HEK293 (cell line): ENCODE measurements around the gene TRIM7.

ENCODE experiments used
- GLIS1 ChIP-seq: fragments of 450-650 bp; formaldehyde crosslinking; IDR thresholded peaks from 2 replicates; pipeline ENCODE4 v1.5.1; 2016; ENCODE audit warnings: missing biosample characterization, missing genetic modification characterization
- KLF1 ChIP-seq: fragments of 450-650 bp; formaldehyde crosslinking; IDR thresholded peaks from 2 replicates; pipeline ENCODE4 v1.5.1; 2016; ENCODE audit warnings: missing biosample characterization, missing genetic modification characterization
- KLF10 ChIP-seq: fragments of 450-650 bp; IDR thresholded peaks from 2 replicates; pipeline ENCODE4 v1.5.1; 2018; ENCODE audit warnings: missing biosample characterization, mild to moderate bottlenecking, missing genetic modification characterization
- KLF17 ChIP-seq: fragments of 450-650 bp; formaldehyde crosslinking; IDR thresholded peaks from 2 replicates; pipeline ENCODE4 v1.5.1; 2016; ENCODE audit warnings: missing biosample characterization, missing genetic modification characterization
- KLF7 ChIP-seq: fragments of 450-650 bp; formaldehyde crosslinking; IDR thresholded peaks from 2 replicates; pipeline ENCODE4 v1.5.1; 2016; ENCODE audit warnings: missing biosample characterization, missing genetic modification characterization, borderline replicate concordance
- PATZ1 ChIP-seq: fragments of 450-650 bp; formaldehyde crosslinking; IDR thresholded peaks from 2 replicates; pipeline ENCODE4 v1.5.1; 2016; ENCODE audit warnings: missing biosample characterization, missing genetic modification characterization
- SALL2 ChIP-seq: fragments of 450-650 bp; formaldehyde crosslinking; IDR thresholded peaks from 2 replicates; pipeline ENCODE4 v1.5.0; 2017; ENCODE audit warnings: missing biosample characterization, mild to moderate bottlenecking, missing genetic modification characterization, borderline replicate concordance
- SCRT2 ChIP-seq: fragments of 450-650 bp; formaldehyde crosslinking; IDR thresholded peaks from 2 replicates; pipeline ENCODE4 v1.5.1; 2016; ENCODE audit warnings: missing biosample characterization, missing genetic modification characterization
- SP2 ChIP-seq: fragments of 450-650 bp; formaldehyde crosslinking; IDR thresholded peaks from 2 replicates; pipeline ENCODE4 v1.5.1; 2016; ENCODE audit warnings: missing biosample characterization, missing genetic modification characterization
- ZBTB11 ChIP-seq: fragments of 450-650 bp; formaldehyde crosslinking; conservative IDR thresholded peaks from 2 replicates; pipeline ENCODE4 v1.5.1; 2016; ENCODE audit warnings: low read depth, missing biosample characterization, missing genetic modification characterization
- ZBTB20 ChIP-seq: fragments of 450-650 bp; formaldehyde crosslinking; IDR thresholded peaks from 2 replicates; pipeline ENCODE4 v1.5.1; 2016; ENCODE audit warnings: missing biosample characterization, missing genetic modification characterization
- ZBTB6 ChIP-seq: fragments of 450-650 bp; formaldehyde crosslinking; IDR thresholded peaks from 2 replicates; pipeline ENCODE4 v1.5.1; 2017; ENCODE audit warnings: missing biosample characterization, missing genetic modification characterization
- ZBTB7A ChIP-seq: fragments of 450-650 bp; formaldehyde crosslinking; IDR thresholded peaks from 2 replicates; pipeline ENCODE4 v1.5.1; 2016; ENCODE audit warnings: low read depth, missing biosample characterization, missing genetic modification characterization
- ZFP37 ChIP-seq: fragments of 450-650 bp; formaldehyde crosslinking; IDR thresholded peaks from 2 replicates; pipeline ENCODE4 v1.5.1; 2016; ENCODE audit warnings: missing biosample characterization, missing genetic modification characterization
- ZFP69B ChIP-seq: fragments of 450-650 bp; formaldehyde crosslinking; IDR thresholded peaks from 2 replicates; pipeline ENCODE4 v1.5.1; 2016; ENCODE audit warnings: missing biosample characterization, missing genetic modification characterization
- ZNF2 ChIP-seq: fragments of 450-650 bp; formaldehyde crosslinking; IDR thresholded peaks from 2 replicates; pipeline ENCODE4 v1.5.1; 2016; ENCODE audit warnings: missing biosample characterization, missing genetic modification characterization
- ZNF280D ChIP-seq: fragments of 450-650 bp; formaldehyde crosslinking; IDR thresholded peaks from 2 replicates; pipeline ENCODE4 v1.5.1; 2016; ENCODE audit warnings: missing biosample characterization, missing genetic modification characterization
- ZNF433 ChIP-seq: fragments of 450-650 bp; formaldehyde crosslinking; IDR thresholded peaks from 2 replicates; pipeline ENCODE4 v1.5.1; 2016; ENCODE audit warnings: missing biosample characterization, missing genetic modification characterization, low read depth
- ZNF510 ChIP-seq: fragments of 450-650 bp; formaldehyde crosslinking; IDR thresholded peaks from 2 replicates; pipeline ENCODE4 v1.5.1; 2018; ENCODE audit warnings: mild to moderate bottlenecking, missing genetic modification characterization, missing biosample characterization; ENCODE audit not compliant: insufficient replicate concordance
- ZNF629 ChIP-seq: fragments of 450-650 bp; formaldehyde crosslinking; IDR thresholded peaks from 2 replicates; pipeline ENCODE4 v1.5.1; 2017; ENCODE audit warnings: missing biosample characterization, missing genetic modification characterization
- ZNF639 ChIP-seq: fragments of 450-650 bp; formaldehyde crosslinking; IDR thresholded peaks from 2 replicates; pipeline ENCODE4 v1.5.1; 2016; ENCODE audit warnings: missing biosample characterization, missing genetic modification characterization
- ZNF76 ChIP-seq: fragments of 450-650 bp; formaldehyde crosslinking; IDR thresholded peaks from 2 replicates; pipeline ENCODE4; 2016; ENCODE audit warnings: low read depth, missing biosample characterization, missing genetic modification characterization, borderline replicate concordance
- ZSCAN5A ChIP-seq: fragments of 450-650 bp; formaldehyde crosslinking; IDR thresholded peaks from 2 replicates; pipeline ENCODE4 v1.5.1; 2016; ENCODE audit warnings: missing biosample characterization, missing genetic modification characterization
- ZXDB ChIP-seq: fragments of 450-650 bp; formaldehyde crosslinking; IDR thresholded peaks from 2 replicates; pipeline ENCODE4 v1.5.1; 2016; ENCODE audit warnings: missing biosample characterization, missing genetic modification characterization

Gene TRIM7

GRCh38 chr5:181187500-181188213, 17.3 kb downstream of the TRIM7 start (continued):
- no peak; the same call in 1 of the 2 replicates for TF ChIP-seq ZSCAN5A (tag by site-specific recombination)
- TF ChIP-seq KLF7 (tag by site-specific recombination) = no peak
- peak; percentile 55; the same call in 1 of the 2 replicates for TF ChIP-seq ZNF76 (tag by site-specific recombination)
- peak; percentile 87 for TF ChIP-seq ZBTB6 (tag by site-specific recombination)
- peak; percentile 82; the same call in 1 of the 2 replicates for TF ChIP-seq ZFP37 (tag by site-specific recombination)
- TF ChIP-seq ZNF280D (tag by site-specific recombination) = 0 out of 2 replicates have a peak, but pooled peaks have one; percentile 6
- TF ChIP-seq KLF1 (tag by site-specific recombination) = 0 out of 2 replicates have a peak, but pooled peaks have one; percentile 50
- peak; percentile 33 for TF ChIP-seq ZBTB11 (tag by site-specific recombination)
- peak; percentile 84 for TF ChIP-seq GLIS1 (tag by site-specific recombination)
- peak; percentile 12 for TF ChIP-seq PATZ1 (tag by site-specific recombination)
- TF ChIP-seq ZXDB (tag by site-specific recombination) = peak; percentile 63
- TF ChIP-seq ZNF433 (tag by site-specific recombination) = no peak
- TF ChIP-seq KLF17 (tag by site-specific recombination) = peak; percentile 86
- TF ChIP-seq ZNF510 (tag by site-specific recombination) = peak; percentile 46
- TF ChIP-seq ZBTB7A (tag by site-specific recombination) = no peak
- TF ChIP-seq ZNF629 = peak; percentile 52
- no peak; the same call in 1 of the 2 replicates for TF ChIP-seq SP2 (tag by site-specific recombination)
- peak; percentile 99 for TF ChIP-seq ZFP69B (tag by site-specific recombination)
- TF ChIP-seq ZBTB20 = peak; percentile 94
- 0 out of 2 replicates have a peak, but pooled peaks have one; percentile 45 for TF ChIP-seq ZNF639 (tag by site-specific recombination)
- peak; percentile 50; the same call in 1 of the 2 replicates for TF ChIP-seq ZNF2 (tag by site-specific recombination)
- peak; percentile 71; the same call in 1 of the 2 replicates for TF ChIP-seq SCRT2 (tag by site-specific recombination)
- no peak for TF ChIP-seq SALL2
- peak; percentile 75 for TF ChIP-seq KLF10 (tag by site-specific recombination)
